Gastrocnemius medialis (tissue), 4 donors: ENCODE measurements around the gene CXCL13. TPM values are rescaled to one million over a fixed set of nuclear protein-coding genes. Genes with fewer than 3 reads are reported as not detected.

Experiments
- ATAC-seq, 2 donors: fragments of 150-250 bp; one replicate each; pipeline ENCODE4 v1.9.1; 2016
- DNase-seq, 2 donors: peaks; one replicate each; pipeline ENCODE4 v3.0.0-alpha.2; 2019
- H3K27ac ChIP-seq, 4 donors: fragments of 200-600 bp; sonication (generic); 1 replicate in 1 of 4; 2 replicates in 3 of 4; pipeline ENCODE4 v1.5.1; 2016 to 2018; ENCODE audit warnings: mild to moderate bottlenecking in 2 of 4, moderate library complexity in 1 of 4
- H3K27me3 ChIP-seq, 3 donors: fragments of 200-600 bp; sonication (generic) in 2 of 3; 1 replicate in 1 of 3; 2 replicates in 2 of 3; pipeline versions ENCODE4 v1.5.1 to v1.6.0; 2016 to 2019; ENCODE audit warnings: mild to moderate bottlenecking in 1 of 3, moderate library complexity in 1 of 3
- H3K36me3 ChIP-seq, 2 donors: fragments of 200-600 bp; sonication (generic) in 1 of 2; one replicate each; pipeline ENCODE4 v1.5.1; 2017 to 2018
- H3K4me1 ChIP-seq, 2 donors: fragments of 200-600 bp; sonication (generic) in 1 of 2; one replicate each; pipeline ENCODE4 v1.5.1; 2016 to 2017; ENCODE audit warnings: mild to moderate bottlenecking in 2 of 2
- H3K4me3 ChIP-seq, 4 donors: fragments of 200-600 bp; sonication (generic) in 3 of 4; 1 replicate in 1 of 4; 2 replicates in 3 of 4; pipeline ENCODE4 v1.5.1; 2016 to 2019; ENCODE audit warnings: mild to moderate bottlenecking in 2 of 4
- H3K9me3 ChIP-seq, 3 donors: fragments of 200-600 bp; sonication (generic) in 2 of 3; 1 replicate in 1 of 3; 2 replicates in 2 of 3; pipeline ENCODE4 v1.5.1; 2016 to 2019
- CTCF ChIP-seq, 5 experiments: fragments of 450-650 bp in 3 of 5; fragments of 200-600 bp in 2 of 5; sonication (generic) in 2 of 5; IDR thresholded peaks in 4 of 5; conservative IDR thresholded peaks in 1 of 5; 1 replicate in 4 of 5; 2 replicates in 1 of 5; pipeline ENCODE4 v1.5.1; 2016 to 2019; ENCODE audit warnings: antibody characterized with exemption in 5 of 5, mild to moderate bottlenecking in 3 of 5, moderate library complexity in 3 of 5
- POLR2A ChIP-seq, 2 donors: fragments of 450-650 bp; IDR thresholded peaks; one replicate each; pipeline ENCODE4 v1.6.1; 2017; ENCODE audit warnings: antibody characterized with exemption in 2 of 2, mild to moderate bottlenecking in 2 of 2, moderate library complexity in 2 of 2
- in situ Hi-C, 4 donors: fragments of 200-750 bp; cut with MboI; loops; one replicate each; pipeline versions ENCODE4 v1.15.0 to v1.8.0; 2017; ENCODE audit warnings: low sequenced_read_pairs in 4 of 4
- intact Hi-C: fragments of 100-400 bp; cut with DNase I; formaldehyde crosslinking; loops from one replicate; pipeline ENCODE4 v1.15.1; 2023; ENCODE audit warnings: low total_unique reads
- total RNA-seq, 4 donors: library from RNA; depleted of rRNA; stranded (reverse); fragments of >200 nt; gene quantifications; one replicate each; pipeline versions ENCODE4 v1.1.0 to v1.2.3, GENCODE V29; 2016

CXCL13 gene
- total RNA-seq, 4 donors from 2014 or later, result not detected

GRCh38 chr4:77621254-77621653 is 15.6 kb downstream of the CXCL13 start:
- no peak for DNase-seq
- in situ Hi-C loops (loop anchor here in 1 of 4 donors (10.0 kb wide), 1 partner anchor 236 kb away; no protein-coding TSS in a partner anchor), intact Hi-C loops (no loop called here)
- no peak for ATAC-seq
- no peak overlapping the region for H3K27ac ChIP-seq
- no peaks in the 10 kb centered on the region for H3K9me3 ChIP-seq
- H3K27me3 ChIP-seq, result no peaks in the 10 kb centered on the region
- no peaks in the 10 kb centered on the region for H3K4me1 ChIP-seq
- TF ChIP-seq CTCF (IDR thresholded peaks at IDR 0.05 in 4 of 5, conservative IDR thresholded peaks at IDR 0.05 in 1 of 5), result no peak
- no peak for TF ChIP-seq POLR2A (IDR thresholded peaks at IDR 0.05)
- H3K36me3 ChIP-seq, result no peaks in the 10 kb centered on the region
- no peak overlapping the region for H3K4me3 ChIP-seq

DNA sequence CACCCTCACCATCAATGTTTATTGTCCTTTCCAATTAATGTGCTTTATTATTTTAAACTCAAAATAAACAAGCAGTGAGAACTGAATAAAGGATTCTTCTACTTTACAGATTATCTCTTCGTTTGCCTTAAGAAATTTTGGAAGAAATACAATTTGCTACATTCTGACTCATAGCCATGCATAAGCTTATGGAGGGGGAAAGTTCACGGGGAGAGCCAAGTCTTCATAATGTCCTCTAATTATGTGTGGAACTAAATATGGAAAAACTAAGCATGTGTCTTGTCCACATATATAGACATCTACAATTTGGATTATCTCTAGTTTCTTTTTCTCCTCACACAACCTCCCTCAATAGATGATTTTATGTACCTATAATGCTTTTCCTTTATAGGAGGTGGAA is 17.5 kb downstream of the CXCL13 start:
- DNase-seq (no peak), ATAC-seq (no peak)
- Histone ChIP-seq H3K9me3 (no peaks in the 10 kb centered on the region), H3K27me3 (no peaks in the 10 kb centered on the region), H3K36me3 (no peaks in the 10 kb centered on the region), H3K4me3 (no peak overlapping the region), H3K4me1 (no peaks in the 10 kb centered on the region), H3K27ac (no peak overlapping the region)
- intact Hi-C loops (no loop called here), in situ Hi-C loops (loop anchor here in 1 of 4 donors (10.0 kb wide), 1 partner anchor 238 kb away; no protein-coding TSS in a partner anchor)
- TF ChIP-seq CTCF (IDR thresholded peaks at IDR 0.05 in 4 of 5, conservative IDR thresholded peaks at IDR 0.05 in 1 of 5), result no peak
- TF ChIP-seq POLR2A (IDR thresholded peaks at IDR 0.05), result no peak

DNA sequence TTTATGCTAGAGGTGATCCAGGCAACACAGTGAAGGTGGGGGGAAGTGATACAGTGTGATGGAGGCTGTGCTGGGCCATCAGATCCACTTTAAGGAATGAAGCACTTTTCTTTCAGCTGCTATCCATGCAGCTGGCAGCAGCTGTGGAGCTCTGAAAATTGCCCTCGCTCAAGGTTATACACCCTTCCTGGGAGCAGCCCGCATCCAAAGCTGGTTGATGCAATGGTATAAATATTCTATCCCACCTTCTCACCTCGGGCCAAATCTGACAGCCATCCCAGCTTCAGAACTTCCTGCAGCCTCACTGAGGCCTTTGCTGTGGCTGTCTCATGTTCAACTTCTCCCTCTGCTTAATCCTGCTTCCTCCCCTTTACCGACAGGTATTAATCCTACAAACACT is 18.6 kb downstream of the CXCL13 start:
- intact Hi-C loops, result no loop called here
- TF ChIP-seq POLR2A (IDR thresholded peaks at IDR 0.05) (no peak), CTCF (IDR thresholded peaks at IDR 0.05 in 4 of 5, conservative IDR thresholded peaks at IDR 0.05 in 1 of 5) (no peak)
- no peak overlapping the region for H3K27ac ChIP-seq
- DNase-seq, result no peak
- ATAC-seq, result no peak
- no peaks in the 10 kb centered on the region for H3K27me3 ChIP-seq
- no peaks in the 10 kb centered on the region for H3K9me3 ChIP-seq
- in situ Hi-C loops, result loop anchor here in 1 of 4 donors (10.0 kb wide), 1 partner anchor 239 kb away; no protein-coding TSS in a partner anchor
- no peaks in the 10 kb centered on the region for H3K4me1 ChIP-seq
- H3K36me3 ChIP-seq, result no peaks in the 10 kb centered on the region
- no peak overlapping the region for H3K4me3 ChIP-seq

DNA sequence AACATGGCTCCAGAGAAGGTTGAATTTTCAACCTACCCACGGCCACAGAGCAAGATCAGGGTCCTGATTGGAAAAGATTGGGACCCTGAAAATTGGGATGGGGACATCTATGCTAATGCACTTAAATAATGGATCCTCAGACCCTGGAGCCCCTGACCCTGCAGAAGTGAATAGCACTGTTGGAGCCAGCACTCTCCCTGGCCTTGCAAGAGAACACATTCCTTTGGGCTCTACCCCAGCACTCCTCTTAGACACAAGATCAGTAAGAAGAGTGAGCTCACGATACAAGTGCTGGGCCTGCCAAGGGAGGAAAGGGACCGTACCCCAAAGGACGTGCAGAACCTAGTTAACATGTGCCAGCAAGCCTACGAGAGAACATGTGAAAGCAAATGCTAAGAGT is 19.9 kb downstream of the CXCL13 start:
- in situ Hi-C loops (loop anchor here in 1 of 4 donors (10.0 kb wide), 1 partner anchor 241 kb away; no protein-coding TSS in a partner anchor), intact Hi-C loops (no loop called here)
- Histone ChIP-seq H3K4me3 (no peak overlapping the region), H3K27ac (no peak overlapping the region), H3K36me3 (no peaks in the 10 kb centered on the region), H3K9me3 (no peaks in the 10 kb centered on the region), H3K27me3 (no peaks in the 10 kb centered on the region), H3K4me1 (no peaks in the 10 kb centered on the region)
- ATAC-seq (no peak), DNase-seq (no peak)
- no peak for TF ChIP-seq POLR2A (IDR thresholded peaks at IDR 0.05)
- TF ChIP-seq CTCF (IDR thresholded peaks at IDR 0.05 in 4 of 5, conservative IDR thresholded peaks at IDR 0.05 in 1 of 5), result no peak

GRCh38 chr4:77629885-77630284 is 24.3 kb downstream of the CXCL13 start:
- no peak for DNase-seq

More at GRCh38 chr4:77629885-77630284, 24.3 kb downstream of the CXCL13 start:
- Histone ChIP-seq H3K27me3 (no peaks in the 10 kb centered on the region), H3K4me1 (no peaks in the 10 kb centered on the region), H3K27ac (no peak overlapping the region), H3K4me3 (no peak overlapping the region), H3K9me3 (no peaks in the 10 kb centered on the region), H3K36me3 (no peaks in the 10 kb centered on the region)
- in situ Hi-C loops (loop anchor here in 1 of 4 donors (10.0 kb wide), 1 partner anchor 245 kb away; no protein-coding TSS in a partner anchor), intact Hi-C loops (no loop called here)
- TF ChIP-seq CTCF (IDR thresholded peaks at IDR 0.05 in 4 of 5, conservative IDR thresholded peaks at IDR 0.05 in 1 of 5), result no peak
- TF ChIP-seq POLR2A (IDR thresholded peaks at IDR 0.05), result no peak
- no peak for ATAC-seq
